Neural progenitor cell (in vitro differentiated cells): ENCODE results near the gene ZNF69.
"Not testable (repeated sequence)": the region's sequence is repeated elsewhere in the genome, so short reads cannot be mapped to it uniquely, and the experiment has no call there.

Experiments
- CTCF ChIP-seq: fragments of 200-600 bp; sonication (generic); IDR thresholded peaks from 2 replicates; pipeline ENCODE4 v1.5.1; 2017; ENCODE audit warnings: antibody characterized with exemption, mild to moderate bottlenecking
- EZH2 ChIP-seq: fragments of 200-600 bp; sonication (generic); IDR thresholded peaks from 2 replicates; pipeline ENCODE4 v1.6.1; 2017; ENCODE audit warnings: antibody characterized with exemption, mild to moderate bottlenecking, moderate library complexity

DNA sequence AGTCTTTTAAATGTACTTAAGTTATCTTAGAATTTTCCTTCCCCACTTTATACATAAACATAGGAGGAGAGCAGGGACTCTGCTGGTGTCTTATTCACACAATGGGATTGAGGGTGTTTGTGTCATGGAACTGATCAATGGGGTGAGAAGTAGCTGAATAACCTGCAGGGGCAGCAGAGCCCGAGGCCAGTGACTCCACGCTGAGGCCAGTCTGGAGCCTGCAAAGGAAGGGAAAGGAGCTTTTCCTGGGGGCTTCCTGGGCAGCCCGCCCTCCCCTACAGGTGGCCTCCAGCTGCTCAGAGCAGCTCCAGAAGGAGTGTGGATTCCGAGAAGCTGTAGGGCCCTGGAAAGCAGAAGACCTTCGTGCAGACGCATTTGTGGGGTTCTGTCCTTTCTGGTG, 40.0 kb upstream of the ZNF69 start:
- peak; percentile 34 for TF ChIP-seq CTCF
- not testable (repeated sequence) for TF ChIP-seq EZH2
